Gastrocnemius medialis (tissue), 4 donors: ENCODE data around the gene LINC00305. TPM values are rescaled to one million over a fixed set of nuclear protein-coding genes. Genes with fewer than 3 reads are reported as not detected.

Experiments used
- ATAC-seq, 2 donors: fragments of 150-250 bp; one replicate each; pipeline ENCODE4 v1.9.1; 2016
- DNase-seq, 2 donors: peaks; one replicate each; pipeline ENCODE4 v3.0.0-alpha.2; 2019
- H3K27ac ChIP-seq, 4 donors: fragments of 200-600 bp; sonication (generic); 1 replicate in 1 of 4; 2 replicates in 3 of 4; pipeline ENCODE4 v1.5.1; 2016 to 2018; ENCODE audit warnings: mild to moderate bottlenecking in 2 of 4, moderate library complexity in 1 of 4
- H3K27me3 ChIP-seq, 3 donors: fragments of 200-600 bp; sonication (generic) in 2 of 3; 1 replicate in 1 of 3; 2 replicates in 2 of 3; pipeline versions ENCODE4 v1.5.1 to v1.6.0; 2016 to 2019; ENCODE audit warnings: mild to moderate bottlenecking in 1 of 3, moderate library complexity in 1 of 3
- H3K36me3 ChIP-seq, 2 donors: fragments of 200-600 bp; sonication (generic) in 1 of 2; one replicate each; pipeline ENCODE4 v1.5.1; 2017 to 2018
- H3K4me1 ChIP-seq, 2 donors: fragments of 200-600 bp; sonication (generic) in 1 of 2; one replicate each; pipeline ENCODE4 v1.5.1; 2016 to 2017; ENCODE audit warnings: mild to moderate bottlenecking in 2 of 2
- H3K4me3 ChIP-seq, 4 donors: fragments of 200-600 bp; sonication (generic) in 3 of 4; 1 replicate in 1 of 4; 2 replicates in 3 of 4; pipeline ENCODE4 v1.5.1; 2016 to 2019; ENCODE audit warnings: mild to moderate bottlenecking in 2 of 4
- H3K9me3 ChIP-seq, 3 donors: fragments of 200-600 bp; sonication (generic) in 2 of 3; 1 replicate in 1 of 3; 2 replicates in 2 of 3; pipeline ENCODE4 v1.5.1; 2016 to 2019
- CTCF ChIP-seq, 5 experiments: fragments of 450-650 bp in 3 of 5; fragments of 200-600 bp in 2 of 5; sonication (generic) in 2 of 5; IDR thresholded peaks in 4 of 5; conservative IDR thresholded peaks in 1 of 5; 1 replicate in 4 of 5; 2 replicates in 1 of 5; pipeline ENCODE4 v1.5.1; 2016 to 2019; ENCODE audit warnings: antibody characterized with exemption in 5 of 5, mild to moderate bottlenecking in 3 of 5, moderate library complexity in 3 of 5
- POLR2A ChIP-seq, 2 donors: fragments of 450-650 bp; IDR thresholded peaks; one replicate each; pipeline ENCODE4 v1.6.1; 2017; ENCODE audit warnings: antibody characterized with exemption in 2 of 2, mild to moderate bottlenecking in 2 of 2, moderate library complexity in 2 of 2
- in situ Hi-C, 4 donors: fragments of 200-750 bp; cut with MboI; loops; one replicate each; pipeline versions ENCODE4 v1.15.0 to v1.8.0; 2017; ENCODE audit warnings: low sequenced_read_pairs in 4 of 4
- intact Hi-C: fragments of 100-400 bp; cut with DNase I; formaldehyde crosslinking; loops from one replicate; pipeline ENCODE4 v1.15.1; 2023; ENCODE audit warnings: low total_unique reads
- total RNA-seq, 4 donors: library from RNA; depleted of rRNA; stranded (reverse); fragments of >200 nt; gene quantifications; one replicate each; pipeline versions ENCODE4 v1.1.0 to v1.2.3, GENCODE V29; 2016

The LINC00305 gene
- total RNA-seq, 4 donors from 2014 or later: not detected

- DNase-seq (no peak), ATAC-seq (no peak)
- H3K36me3 ChIP-seq: no peaks in the 10 kb centered on the region
- no peak overlapping the region for H3K27ac ChIP-seq
- H3K4me3 ChIP-seq: no peak overlapping the region
- intact Hi-C loops: no loop called here
- in situ Hi-C loops: no loop called here
- no peaks in the 10 kb centered on the region for H3K4me1 ChIP-seq
- TF ChIP-seq POLR2A (IDR thresholded peaks at IDR 0.05) (no peak), CTCF (IDR thresholded peaks at IDR 0.05 in 4 of 5, conservative IDR thresholded peaks at IDR 0.05 in 1 of 5) (no peak)
- H3K27me3 ChIP-seq: no peaks in the 10 kb centered on the region
- H3K9me3 ChIP-seq: no peaks in the 10 kb centered on the region
Observed at GRCh38 chr18:64110692-64111480, 38.0 kb downstream of the LINC00305 start.

GRCh38 chr18:64103986-64104385 lies 44.9 kb downstream of the LINC00305 start:
- Histone ChIP-seq H3K27me3 (no peaks in the 10 kb centered on the region), H3K4me3 (no peak overlapping the region), H3K9me3 (no peaks in the 10 kb centered on the region), H3K4me1 (no peaks in the 10 kb centered on the region), H3K36me3 (no peaks in the 10 kb centered on the region), H3K27ac (no peak overlapping the region)
- ATAC-seq (no peak), DNase-seq (no peak)
- TF ChIP-seq POLR2A (IDR thresholded peaks at IDR 0.05) (no peak), CTCF (IDR thresholded peaks at IDR 0.05 in 4 of 5, conservative IDR thresholded peaks at IDR 0.05 in 1 of 5) (no peak)
- intact Hi-C loops (no loop called here), in situ Hi-C loops (no loop called here)

DNA sequence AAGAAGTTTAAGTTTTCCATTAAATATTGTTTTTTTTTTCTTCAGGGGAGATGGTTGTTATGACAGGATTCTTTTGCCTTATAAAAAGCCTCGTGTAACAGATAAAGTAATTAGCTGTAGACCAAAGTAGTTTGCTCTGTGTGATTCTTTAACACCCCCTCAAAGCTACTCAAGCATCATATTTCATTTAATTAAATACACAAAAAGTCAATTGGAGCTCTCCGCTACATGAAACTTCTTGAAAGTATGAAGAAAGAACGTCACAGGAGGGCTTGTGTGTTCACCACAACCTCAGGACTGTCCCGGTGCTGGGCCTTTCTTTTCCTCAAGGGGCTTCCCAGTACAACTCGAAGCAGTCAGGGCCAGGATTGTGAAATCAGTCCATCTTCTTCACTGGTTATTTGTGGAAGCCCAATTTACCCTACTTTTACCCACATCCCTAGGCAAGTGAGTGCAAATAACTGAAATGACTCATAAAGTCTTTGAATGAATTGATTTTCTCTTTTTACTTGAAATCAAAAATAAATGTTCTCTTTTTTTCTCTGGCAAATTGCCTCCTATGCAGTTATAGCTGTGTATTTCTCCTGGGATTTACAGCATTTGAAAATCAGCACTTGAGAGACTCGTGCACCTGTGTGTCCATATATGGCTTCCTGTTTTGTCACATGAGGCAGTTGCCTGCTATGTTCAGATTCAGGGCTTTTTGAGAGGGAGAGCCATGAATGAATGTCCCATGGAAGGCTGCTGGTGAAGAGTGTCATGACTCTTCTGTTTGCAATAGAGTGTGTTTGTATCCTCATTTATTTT lies 48.6 kb downstream of the LINC00305 start:
- ATAC-seq (no peak), DNase-seq (no peak)
- intact Hi-C loops: no loop called here
- H3K36me3 ChIP-seq: no peaks in the 10 kb centered on the region
- in situ Hi-C loops: no loop called here
- no peak overlapping the region for H3K4me3 ChIP-seq
- no peak overlapping the region for H3K27ac ChIP-seq
- H3K27me3 ChIP-seq: no peaks in the 10 kb centered on the region
- TF ChIP-seq CTCF (IDR thresholded peaks at IDR 0.05 in 4 of 5, conservative IDR thresholded peaks at IDR 0.05 in 1 of 5) (no peak), POLR2A (IDR thresholded peaks at IDR 0.05) (no peak)
- H3K4me1 ChIP-seq: no peaks in the 10 kb centered on the region
- H3K9me3 ChIP-seq: no peaks in the 10 kb centered on the region

GRCh38 chr18:64099244-64099643 lies 49.6 kb downstream of the LINC00305 start:
- no peak for DNase-seq
- no peak for ATAC-seq
- Histone ChIP-seq H3K36me3 (no peaks in the 10 kb centered on the region), H3K27me3 (no peaks in the 10 kb centered on the region), H3K9me3 (no peaks in the 10 kb centered on the region), H3K27ac (no peak overlapping the region), H3K4me1 (no peaks in the 10 kb centered on the region), H3K4me3 (no peak overlapping the region)
- intact Hi-C loops: no loop called here
- in situ Hi-C loops: no loop called here
- TF ChIP-seq CTCF (IDR thresholded peaks at IDR 0.05 in 4 of 5, conservative IDR thresholded peaks at IDR 0.05 in 1 of 5) (no peak), POLR2A (IDR thresholded peaks at IDR 0.05) (no peak)
